ENCODE data around the gene TBC1D5. TPM values are rescaled to one million over a fixed set of nuclear protein-coding genes. Genes with fewer than 3 reads are reported as not detected.

The TBC1D5 gene
- total and polyA plus RNA-seq, 2 of the 8 experiments (the other 6 are each of a cell fraction or from before 2014, with no cell fraction given), result 11.0 to 22.9 TPM

GRCh38 chr3:17761563-17761962 is 19.1 kb upstream of the TBC1D5 start:
- Histone ChIP-seq H3K4me2 (ENCODE audit: insufficient read depth in 1 of 2, low read depth in 2 of 2, low read length in 2 of 2) (no peak overlapping the region), H2AFZ (ENCODE audit: low read length) (no peak overlapping the region), H3K79me1 (ENCODE audit: low read depth, low read length) (no peaks in the 10 kb centered on the region), H4K8ac (ENCODE audit: extremely low read depth, insufficient read depth, low read length) (no peak overlapping the region), H3K36me3 (ENCODE audit: control insufficient read depth in 2 of 4, insufficient read depth in 4 of 4, low read length in 3 of 4) (no peaks in the 10 kb centered on the region), H3K4ac (replicated peaks; ENCODE audit: insufficient read length, low read depth, low read length) (no peak overlapping the region), H3K27ac (ENCODE audit: low read depth, low read length) (no peak overlapping the region), H2BK12ac (ENCODE audit: low read depth, low read length) (no peak overlapping the region), H2AK5ac (ENCODE audit: low read depth, low read length) (no peak overlapping the region), H3K9ac (replicated peaks in 1 of 4; ENCODE audit: extremely low read depth in 1 of 4, low read depth in 3 of 4, low read length in 3 of 4) (no peak overlapping the region), H3K9me3 (ENCODE audit: insufficient read depth in 2 of 2, low read depth in 1 of 2, low read length in 1 of 2) (no peaks in the 10 kb centered on the region), H4K5ac (ENCODE audit: insufficient read length, low read depth, low read length) (no peak overlapping the region), H3K14ac (ENCODE audit: insufficient read length) (no peak overlapping the region), H3K4me1 (replicated peaks in 1 of 4; ENCODE audit: control insufficient read depth in 3 of 4, insufficient read depth in 4 of 4, low read length in 3 of 4) (no peaks in the 10 kb centered on the region), H3K23me2 (ENCODE audit: low read depth, low read length) (no peaks in the 10 kb centered on the region), H2BK5ac (ENCODE audit: low read depth, low read length) (no peak overlapping the region), H3K27me3 (replicated peaks in 1 of 4; ENCODE audit: control insufficient read depth in 3 of 4, extremely low read depth in 1 of 4, insufficient read depth in 3 of 4, low read length in 3 of 4) (no peaks in the 10 kb centered on the region), H3K18ac (ENCODE audit: extremely low read depth, low read length) (no peak overlapping the region), H3K4me3 (ENCODE audit: extremely low read depth in 1 of 4, insufficient read depth in 2 of 4, low read depth in 3 of 4, low read length in 4 of 4) (no peak overlapping the region), H4K91ac (replicated peaks; ENCODE audit: insufficient read length, low read length) (no peak overlapping the region), H4K20me1 (replicated peaks in 1 of 2; ENCODE audit: control insufficient read depth in 1 of 2, insufficient read depth in 2 of 2, low read length in 2 of 2) (no peaks in the 10 kb centered on the region), H2BK15ac (ENCODE audit: low read length) (no peak overlapping the region), H2BK120ac (replicated peaks; ENCODE audit: low read depth, low read length) (no peak overlapping the region), H3K79me2 (ENCODE audit: control insufficient read depth in 1 of 2, insufficient read depth in 2 of 2, low read length in 2 of 2) (no peaks in the 10 kb centered on the region), H3K56ac (replicated peaks; ENCODE audit: insufficient read length, low read depth, low read length) (no peak overlapping the region), H2BK20ac (ENCODE audit: low read length) (no peak overlapping the region), H3K23ac (ENCODE audit: insufficient read length) (no peak overlapping the region)
- CTCF ChIA-PET (ENCODE audit: partially characterized antibody), result interaction anchor here (0.7 kb wide), 2 partner anchors 11 to 218 kb away, joined by 3 to 4 read pairs; no protein-coding TSS in a partner anchor
- TF ChIP-seq ATF3 (IDR thresholded peaks at IDR 0.05; ENCODE audit: insufficient read depth, low read depth, low read length), result no peak
- POLR2A ChIA-PET (ENCODE audit: partially characterized antibody), result no interaction called here
- 93% methylated on average over 5 of the region's 5 CpGs; no CpG with 5 or more reads in 1 of the 2 experiments for WGBS, 2 experiments (ENCODE audit: extremely low coverage in 1 of 2, insufficient coverage in 1 of 2, insufficient read length in 1 of 2, insufficient replicate concordance in 2 of 2, low coverage in 1 of 2, low lambda C conversion rate in 2 of 2, missing lambda C conversion rate in 1 of 2)
- no peak for FAIRE-seq
- DNase-seq (ENCODE audit: low read depth in 1 of 2, low spot score in 2 of 2), result no peak
